Measurements from ENCODE around the gene SMAD6. TPM values are rescaled to one million over a fixed set of nuclear protein-coding genes. Genes with fewer than 3 reads are reported as not detected.

The SMAD6 gene
- total and polyA plus RNA-seq, 2 of the 4 experiments (the other 2 are of a cell fraction), result 4.8 to 8.5 TPM

DNA sequence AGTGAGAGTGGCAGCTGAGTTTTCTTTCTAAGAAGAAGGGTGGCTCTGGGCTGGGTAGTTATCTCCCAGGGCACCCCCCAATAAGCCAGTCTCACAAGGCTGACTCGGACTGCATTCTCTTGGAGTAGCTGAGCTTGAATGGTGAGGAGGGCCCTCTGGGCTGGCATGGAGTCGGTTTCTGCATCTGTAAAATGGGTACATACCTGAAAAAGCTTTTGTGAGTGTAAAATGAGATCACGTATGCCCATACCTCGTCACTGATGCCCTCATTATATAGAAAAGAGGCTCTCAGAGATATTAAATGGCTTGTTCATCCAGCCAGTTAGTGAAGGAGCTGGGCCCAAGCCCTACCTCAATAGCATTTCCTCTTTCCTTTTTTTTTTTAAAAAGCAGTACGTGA is 41.2 kb downstream of the SMAD6 start:
- peaks cover 35% of the 10 kb centered on the region for H3K9me1 ChIP-seq (ENCODE audit: insufficient read depth, low read length)
- H4K20me1 ChIP-seq (ENCODE audit: insufficient read depth, low read length), result peaks cover 15% of the 10 kb centered on the region; the same call in 1 of the 2 replicates
- H4K91ac ChIP-seq (ENCODE audit: insufficient read depth, low read depth, low read length), result no peak overlapping the region
- no peak overlapping the region for H4K8ac ChIP-seq (ENCODE audit: low read depth in 2 of 2, low read length in 2 of 2)
- H2BK120ac ChIP-seq (ENCODE audit: low read depth, low read length), result no peak overlapping the region
- TF ChIP-seq RFX5 (IDR thresholded peaks at IDR 0.05; ENCODE audit: low read depth, low read length) (no peak), CHD1 (IDR thresholded peaks at IDR 0.05; ENCODE audit: low read depth, low read length) (no peak), SMC3 (IDR thresholded peaks at IDR 0.05; ENCODE audit: low read depth, low read length) (no peak), MXI1 (IDR thresholded peaks at IDR 0.05; ENCODE audit: borderline replicate concordance, low read depth, low read length) (no peak), NFE2L2 (IDR thresholded peaks at IDR 0.05; ENCODE audit: low read depth, low read length) (no peak), BHLHE40 (IDR thresholded peaks at IDR 0.05; ENCODE audit: low read depth, low read length) (no peak), CTCF (conservative IDR thresholded peaks at IDR 0.05; ENCODE audit: low read depth, low read length) (no peak), FOS (IDR thresholded peaks at IDR 0.05; ENCODE audit: low read depth, low read length) (no peak)
- H2BK5ac ChIP-seq (ENCODE audit: low read depth, low read length, poor library complexity, severe bottlenecking), result no peak overlapping the region
- no peaks in the 10 kb centered on the region for H3K27me3 ChIP-seq (ENCODE audit: control insufficient read depth, insufficient read depth, low read length)
- H4K5ac ChIP-seq (ENCODE audit: low read depth, low read length), result no peak overlapping the region
- ChIA-PET POLR2A (ENCODE audit: unreplicated experiment) (interaction anchor here (0.7 kb wide), 1 partner anchor 15 kb away, joined by 4 read pairs; no protein-coding TSS in a partner anchor), CTCF (interaction anchor here (1.5 kb wide), 1 partner anchor 109 kb away, joined by 3 read pairs; no protein-coding TSS in a partner anchor)
- peaks cover 4% of the 10 kb centered on the region for H3K36me3 ChIP-seq (ENCODE audit: control insufficient read depth, insufficient read depth, low read length)
- no peak overlapping the region for H2AK5ac ChIP-seq (ENCODE audit: low read depth, low read length)
- no peak overlapping the region for H3K4me3 ChIP-seq (ENCODE audit: insufficient read depth, low read depth, low read length)
- no peak overlapping the region for H3K9ac ChIP-seq (ENCODE audit: low read depth, low read length)
- no peak overlapping the region for H3K27ac ChIP-seq (ENCODE audit: insufficient read depth, low read length)
- H2AK9ac ChIP-seq (replicated peaks; ENCODE audit: low read depth, low read length, poor library complexity), result no peak overlapping the region
- peaks cover 41% of the 10 kb centered on the region for H3K4me1 ChIP-seq (ENCODE audit: control insufficient read depth, insufficient read depth, low read length)
- H2BK20ac ChIP-seq (ENCODE audit: low read depth, low read length), result no peak overlapping the region
- in situ Hi-C loops (cut with MboI; ENCODE audit: low sequenced_read_pairs), result no loop called here
- H3K56ac ChIP-seq (ENCODE audit: extremely low read depth, insufficient read depth, low read length), result no peak overlapping the region
- dilution Hi-C loops (cut with HindIII; ENCODE audit: low sequenced_read_pairs, unreplicated experiment), result no loop called here
- ATAC-seq (ENCODE audit: low read depth) (no peak), DNase-seq (no peak)
- H3K9me3 ChIP-seq (ENCODE audit: control insufficient read depth, insufficient read depth, low read length), result no peaks in the 10 kb centered on the region
- no peak overlapping the region for H3K4me2 ChIP-seq (ENCODE audit: low read depth, low read length)
- WGBS, 2 experiments (ENCODE audit: extremely low coverage in 2 of 2, insufficient read length in 1 of 2), result 83% methylated on average over 1 of the region's 5 CpGs; no CpG with 5 or more reads in 1 of the 2 experiments
- no peak overlapping the region for H3K23ac ChIP-seq (ENCODE audit: low read depth, low read length)
- no peak overlapping the region for H2BK15ac ChIP-seq (ENCODE audit: low read depth, low read length)
- intact Hi-C loops (cut with micrococcal nuclease), result no loop called here
- no peak overlapping the region for H3K4ac ChIP-seq (ENCODE audit: low read depth, low read length)
- H2AFZ ChIP-seq (replicated peaks; ENCODE audit: low read length, poor library complexity), result no peak overlapping the region
- peaks cover 64 to 86% of the 10 kb centered on the region in 2 experiments for H3K79me1 ChIP-seq (ENCODE audit: low read depth in 1 of 2, low read length in 2 of 2)
- no peak overlapping the region for H3K18ac ChIP-seq (ENCODE audit: low read depth, low read length)
- no TSS peak for BruUV-seq (replicated peaks)
- no peak overlapping the region for H3K14ac ChIP-seq (replicated peaks; ENCODE audit: low read depth, low read length)

All from IMR-90 (cell line).